H1 (cell line): ENCODE measurements around the gene S100A6. TPM values are rescaled to one million over a fixed set of nuclear protein-coding genes. Genes with fewer than 3 reads are reported as not detected.

Source experiments
- CTCF ChIA-PET: fragments of 300-600 bp; sonication (Branson Sonifier 250); formaldehyde crosslinking; loops from one replicate; lab custom pipeline; 2021; ENCODE audit not compliant: partially characterized antibody; lab: Charles Lee
- POLR2A ChIA-PET: fragments of 300-600 bp; sonication (Branson Sonifier 250); formaldehyde crosslinking; loops from one replicate; lab custom pipeline; 2021; ENCODE audit warnings: inconsistent platforms; ENCODE audit not compliant: partially characterized antibody; lab: Charles Lee
- DNase-seq, 2 experiments: peaks; one replicate each; pipeline versions ENCODE4 v3.0.0 to v3.0.0-alpha.2; 2010 to 2022; ENCODE audit warnings: low spot score in 2 of 2, low read depth in 1 of 2, mixed read lengths in 1 of 2
- FAIRE-seq: peaks from 2 replicates; lab custom pipeline; 2011; peaks lifted over from hg19 to GRCh38; lab: Jason Lieb, UNC
- H2AFZ ChIP-seq: 2 replicates; pipeline ENCODE4 v1.8.1; 2012; ENCODE audit warnings: low read length, inconsistent platforms
- H2AK5ac ChIP-seq: 2 replicates; pipeline ENCODE4 v1.6.1; 2013; ENCODE audit warnings: low read depth, low read length
- H2BK120ac ChIP-seq: replicated peaks from 2 replicates; pipeline ENCODE3; 2013; ENCODE audit warnings: low read depth, low read length, inconsistent platforms
- H2BK12ac ChIP-seq: 2 replicates; pipeline ENCODE4 v1.6.1; 2013; ENCODE audit warnings: low read depth, low read length
- H2BK15ac ChIP-seq: 2 replicates; pipeline ENCODE4 v1.6.1; 2013; ENCODE audit warnings: low read length
- H2BK20ac ChIP-seq: 2 replicates; pipeline ENCODE4 v1.6.1; 2013; ENCODE audit warnings: low read length
- H2BK5ac ChIP-seq: 2 replicates; pipeline ENCODE4 v1.6.1; 2013; ENCODE audit warnings: low read depth, low read length
- H3K14ac ChIP-seq: 2 replicates; pipeline ENCODE4 v1.6.1; 2013; ENCODE audit warnings: inconsistent platforms; ENCODE audit not compliant: insufficient read length
- H3K18ac ChIP-seq: 2 replicates; pipeline ENCODE4 v1.6.1; 2013; ENCODE audit warnings: low read length; ENCODE audit errors: extremely low read depth
- H3K23ac ChIP-seq: 2 replicates; pipeline ENCODE4 v1.6.1; 2013; ENCODE audit warnings: inconsistent platforms; ENCODE audit not compliant: insufficient read length
- H3K23me2 ChIP-seq: 2 replicates; pipeline ENCODE4 v1.6.1; 2013; ENCODE audit warnings: low read depth, low read length
- H3K27ac ChIP-seq: 2 replicates; pipeline ENCODE4 v1.6.1; 2011; ENCODE audit warnings: low read depth, low read length, inconsistent platforms
- H3K27me3 ChIP-seq, 4 experiments: replicated peaks in 1 of 4; 1 replicate in 1 of 4; 2 replicates in 3 of 4; pipeline versions ENCODE4 v1.6.1 to v1.8.1; 2011 to 2013; ENCODE audit warnings: low read length in 3 of 4, mild to moderate bottlenecking in 3 of 4, inconsistent platforms in 2 of 4, mixed read lengths in 2 of 4, moderate library complexity in 1 of 4; ENCODE audit not compliant: control insufficient read depth in 3 of 4, insufficient read depth in 3 of 4; ENCODE audit errors: extremely low read depth in 1 of 4
- H3K36me3 ChIP-seq, 4 experiments: 2 replicates each; pipeline versions ENCODE4 v1.6.1 to v1.8.1; 2011 to 2013; ENCODE audit warnings: mild to moderate bottlenecking in 4 of 4, low read length in 3 of 4, moderate library complexity in 2 of 4, control low read depth in 1 of 4, inconsistent platforms in 1 of 4; ENCODE audit not compliant: insufficient read depth in 4 of 4, control insufficient read depth in 2 of 4
- H3K4ac ChIP-seq: replicated peaks from 2 replicates; pipeline ENCODE3; 2013; ENCODE audit warnings: low read length, low read depth, mixed read lengths, inconsistent platforms; ENCODE audit not compliant: insufficient read length
- H3K4me1 ChIP-seq, 4 experiments: replicated peaks in 1 of 4; 1 replicate in 1 of 4; 2 replicates in 3 of 4; pipeline versions ENCODE4 v1.6.1 to v1.8.1; 2011 to 2013; ENCODE audit warnings: low read length in 3 of 4, inconsistent platforms in 2 of 4, mixed read lengths in 1 of 4; ENCODE audit not compliant: insufficient read depth in 4 of 4, control insufficient read depth in 3 of 4
- H3K4me2 ChIP-seq, 2 experiments: 2 replicates each; pipeline versions ENCODE4 v1.6.1 to v1.8.1; 2011 to 2013; ENCODE audit warnings: low read depth in 2 of 2, low read length in 2 of 2, control low read depth in 1 of 2, inconsistent platforms in 1 of 2, mild to moderate bottlenecking in 1 of 2; ENCODE audit not compliant: insufficient read depth in 1 of 2
- H3K4me3 ChIP-seq, 4 experiments: fragments of 200-600, 300-600 bp in 1 of 4; sonication (generic), shearing (Covaris generic), sonication (Bioruptor Twin) in 1 of 4; 2 replicates each; pipeline versions ENCODE4 v1.5.1 to v1.8.1; 2011 to 2016; ENCODE audit warnings: low read length in 4 of 4, low read depth in 3 of 4, control low read depth in 2 of 4, inconsistent platforms in 2 of 4, mild to moderate bottlenecking in 2 of 4, mixed read lengths in 1 of 4, moderate library complexity in 1 of 4; ENCODE audit not compliant: insufficient read depth in 2 of 4; ENCODE audit errors: extremely low read depth in 1 of 4
- H3K56ac ChIP-seq: replicated peaks from 2 replicates; pipeline ENCODE3; 2013; ENCODE audit warnings: low read depth, mild to moderate bottlenecking, mixed read lengths, low read length, inconsistent platforms; ENCODE audit not compliant: insufficient read length
- H3K79me1 ChIP-seq: 2 replicates; pipeline ENCODE4 v1.6.1; 2013; ENCODE audit warnings: low read depth, low read length, control low read depth
- H3K79me2 ChIP-seq, 2 experiments: 2 replicates each; pipeline versions ENCODE4 v1.6.1 to v1.8.1; 2012 to 2013; ENCODE audit warnings: low read length in 2 of 2, mild to moderate bottlenecking in 2 of 2, inconsistent platforms in 1 of 2; ENCODE audit not compliant: insufficient read depth in 2 of 2, control insufficient read depth in 1 of 2
- H3K9ac ChIP-seq, 4 experiments: replicated peaks in 1 of 4; 1 replicate in 1 of 4; 2 replicates in 3 of 4; pipeline versions ENCODE4 v1.6.1 to v1.8.1; 2011 to 2013; ENCODE audit warnings: low read depth in 3 of 4, low read length in 3 of 4, control low read depth in 2 of 4, mild to moderate bottlenecking in 2 of 4, moderate library complexity in 2 of 4, inconsistent platforms in 1 of 4; ENCODE audit errors: extremely low read depth in 1 of 4
- H3K9me3 ChIP-seq, 2 experiments: 2 replicates each; pipeline versions ENCODE4 v1.6.1 to v1.8.1; 2012 to 2013; ENCODE audit warnings: mild to moderate bottlenecking in 2 of 2, moderate library complexity in 2 of 2, control low read depth in 1 of 2, inconsistent platforms in 1 of 2, low read depth in 1 of 2, low read length in 1 of 2, mixed read lengths in 1 of 2; ENCODE audit not compliant: insufficient read depth in 2 of 2
- H4K20me1 ChIP-seq, 2 experiments: replicated peaks in 1 of 2; 2 replicates each; pipeline versions ENCODE3 to v1.8.1; 2011 to 2013; ENCODE audit warnings: inconsistent platforms in 2 of 2, low read length in 2 of 2, mild to moderate bottlenecking in 1 of 2; ENCODE audit not compliant: insufficient read depth in 2 of 2, control insufficient read depth in 1 of 2
- H4K5ac ChIP-seq: 2 replicates; pipeline ENCODE4 v1.6.1; 2013; ENCODE audit warnings: low read length, low read depth, mixed read lengths, inconsistent platforms; ENCODE audit not compliant: insufficient read length
- H4K8ac ChIP-seq: 2 replicates; pipeline ENCODE4 v1.8.0; 2013; ENCODE audit warnings: mild to moderate bottlenecking, moderate library complexity, low read length, inconsistent platforms; ENCODE audit not compliant: insufficient read depth; ENCODE audit errors: extremely low read depth
- H4K91ac ChIP-seq: replicated peaks from 2 replicates; pipeline ENCODE3; 2013; ENCODE audit warnings: low read length, mixed read lengths, inconsistent platforms; ENCODE audit not compliant: insufficient read length
- KDM1A ChIP-seq: fragments of 200-600, 300-600 bp; sonication (generic); IDR thresholded peaks from 2 replicates; pipeline ENCODE4 v1.7.1; 2016; ENCODE audit warnings: mild to moderate bottlenecking, low read length, borderline replicate concordance
- KDM4A ChIP-seq: IDR thresholded peaks from one replicate; pipeline ENCODE4 v1.7.1; 2012; ENCODE audit warnings: low read depth, mild to moderate bottlenecking, moderate library complexity, low read length, inconsistent platforms; ENCODE audit not compliant: severe bottlenecking
- WGBS, 2 experiments: shearing (Covaris generic) in 1 of 2; methylation state at CpG; one replicate each; pipeline versions ENCODE4 v1.1.6 to v1.1.7; 2013 to 2015; ENCODE audit warnings: low lambda C conversion rate in 2 of 2, mixed read lengths in 2 of 2, inconsistent platforms in 1 of 2, low coverage in 1 of 2, missing lambda C conversion rate in 1 of 2; ENCODE audit not compliant: insufficient replicate concordance in 2 of 2, insufficient coverage in 1 of 2, insufficient read length in 1 of 2; ENCODE audit errors: extremely low coverage in 1 of 2, missing lambda C conversion rate in 1 of 2; 5-methylcytosine and 5-hydroxymethylcytosine counted together
- polyA plus RNA-seq, 7 experiments: library from polyadenylated mRNA; depleted of rRNA in 3 of 7; stranded (reverse) in 5 of 7; unstranded in 2 of 7; fragments of >200 nt in 5 of 7; fragments of 200-250 nt in 2 of 7; gene quantifications; 1 replicate in 5 of 7; 2 replicates in 1 of 7; 4 replicates in 1 of 7; pipeline versions ENCODE4 v1.2.1 to v1.2.3, GENCODE V29; 2011 to 2013; ENCODE audit warnings: missing spikeins in 2 of 7, mixed read lengths in 2 of 7
- total RNA-seq: library from RNA; stranded (reverse); fragmentation: NEBNext Ultra II Directional; extraction: Animal tissue kit (Norgen Biotek cat#: 25700); gene quantifications from 2 replicates; pipeline ENCODE4 v1.2.1, GENCODE V29; 2021
- TF ChIP-seq, protein P1 (sequence below), 3 experiments: IDR thresholded peaks; 1 replicate in 2 of 3; 2 replicates in 1 of 3; pipeline versions ENCODE4 v1.5.1 to v1.6.1; 2011; ENCODE audit warnings: low read length in 3 of 3, mild to moderate bottlenecking in 3 of 3, inconsistent platforms in 2 of 3, low read depth in 1 of 3, moderate library complexity in 1 of 3; ENCODE audit not compliant: insufficient read depth in 1 of 3; ENCODE audit errors: control extremely low read depth in 1 of 3

The S100A6 gene
- total and polyA plus RNA-seq, 2 of the 8 experiments (the other 6 are each of a cell fraction or from before 2014, with no cell fraction given) = 11.1 to 63.0 TPM

DNA sequence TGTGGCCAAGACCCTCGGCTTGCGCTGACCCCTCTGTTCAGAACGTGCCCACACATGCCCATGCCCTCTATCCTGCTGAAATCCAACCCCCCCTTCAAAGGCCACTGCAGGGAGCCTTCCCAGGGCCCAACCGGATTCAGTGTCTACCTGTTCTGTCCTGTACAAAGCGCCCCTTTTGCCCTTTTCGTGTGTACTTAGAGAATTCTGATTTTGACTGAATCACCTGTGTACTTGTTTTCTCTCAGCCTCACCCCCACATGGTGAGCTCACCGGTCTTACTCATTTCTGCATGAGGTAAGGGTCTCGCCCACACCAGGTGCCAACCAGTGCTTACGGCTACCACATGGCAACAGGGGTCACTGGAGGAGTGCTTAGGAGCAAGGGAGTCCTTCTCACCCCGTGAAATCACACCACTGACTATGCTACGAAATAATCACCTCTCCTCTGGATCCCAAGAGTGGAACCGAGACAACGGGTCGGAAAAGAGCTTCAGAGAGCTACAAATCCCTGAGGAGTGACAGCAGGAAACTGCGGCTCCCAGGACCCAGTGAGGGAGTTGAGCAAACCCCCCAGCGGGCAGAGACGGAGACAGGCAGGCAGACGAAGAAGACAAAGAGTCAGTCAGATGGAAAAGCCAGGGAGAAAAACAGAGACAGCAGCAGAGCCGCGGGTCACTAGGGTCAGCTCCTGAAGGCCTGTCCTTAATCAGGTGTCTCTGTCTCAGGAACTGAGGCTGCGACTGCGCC is 32.0 kb upstream of the S100A6 start:
- Histone ChIP-seq H2AK5ac (peak overlapping the region; percentile 99; the same call in 1 of the 2 replicates), H2BK120ac (peak overlapping the region; percentile 94), H2AFZ (peak overlapping the region; percentile 84; the same call in 1 of the 2 replicates), H3K79me2 (no peaks in the 10 kb centered on the region), H2BK12ac (peak overlapping the region; percentile 99), H3K36me3 (no peaks in the 10 kb centered on the region), H3K23ac (no peak overlapping the region), H3K27ac (peak overlapping the region; percentile 9; the same call in 1 of the 2 replicates), H3K9me3 (no peaks in the 10 kb centered on the region), H4K20me1 (no peaks in the 10 kb centered on the region), H2BK20ac (peak overlapping the region; percentile 95), H3K27me3 (0 out of 7 replicates have a peak, but pooled peaks cover 0 to 4% (median 0%) of the 10 kb centered on the region in 4 experiments), H3K23me2 (peaks cover 2% of the 10 kb centered on the region), H4K8ac (0 out of 2 replicates have a peak overlapping the region, but pooled peaks have one; percentile 7), H2BK5ac (peak overlapping the region; percentile 97), H3K14ac (peak overlapping the region; percentile 44), H3K4me1 (peaks cover 11 to 26% (median 20%) of the 10 kb centered on the region in 4 experiments), H3K18ac (peak overlapping the region; percentile 71), H3K9ac (no peak overlapping the region; a peak in 3 of 7 replicates), H3K4ac (peak overlapping the region; percentile 75), H3K79me1 (no peaks in the 10 kb centered on the region), H3K56ac (peak overlapping the region; percentile 73), H2BK15ac (peak overlapping the region; percentile 99), H3K4me2 (peak overlapping the region; percentile 1 to 61), H4K91ac (peak overlapping the region; percentile 98), H3K4me3 (peak overlapping the region in 3 of 4 experiments; percentile 9 to 41 (median 23); a peak in 3 of 8 replicates), H4K5ac (no peak overlapping the region)
- no peak for FAIRE-seq
- POLR2A ChIA-PET = interaction anchor here (0.6 to 2.1 kb wide), 13 partner anchors 10 to 422 kb away, joined by 3 to 16 read pairs (median 4); partner anchors contain the start of genes CHTOP, RPS27, S100A1 and S100A13
- CTCF ChIA-PET = interaction anchor here (0.8 to 7.5 kb wide), 31 partner anchors 10 to 215 kb away, joined by 3 to 224 read pairs (median 7); partner anchors contain the start of genes CHTOP, S100A1, S100A13 and S100A14
- 63% methylated on average over 22 of the region's 22 CpGs; no CpG with 5 or more reads in 1 of the 2 experiments for WGBS, 2 experiments
- no peak for DNase-seq
- TF ChIP-seq, protein P1, sequence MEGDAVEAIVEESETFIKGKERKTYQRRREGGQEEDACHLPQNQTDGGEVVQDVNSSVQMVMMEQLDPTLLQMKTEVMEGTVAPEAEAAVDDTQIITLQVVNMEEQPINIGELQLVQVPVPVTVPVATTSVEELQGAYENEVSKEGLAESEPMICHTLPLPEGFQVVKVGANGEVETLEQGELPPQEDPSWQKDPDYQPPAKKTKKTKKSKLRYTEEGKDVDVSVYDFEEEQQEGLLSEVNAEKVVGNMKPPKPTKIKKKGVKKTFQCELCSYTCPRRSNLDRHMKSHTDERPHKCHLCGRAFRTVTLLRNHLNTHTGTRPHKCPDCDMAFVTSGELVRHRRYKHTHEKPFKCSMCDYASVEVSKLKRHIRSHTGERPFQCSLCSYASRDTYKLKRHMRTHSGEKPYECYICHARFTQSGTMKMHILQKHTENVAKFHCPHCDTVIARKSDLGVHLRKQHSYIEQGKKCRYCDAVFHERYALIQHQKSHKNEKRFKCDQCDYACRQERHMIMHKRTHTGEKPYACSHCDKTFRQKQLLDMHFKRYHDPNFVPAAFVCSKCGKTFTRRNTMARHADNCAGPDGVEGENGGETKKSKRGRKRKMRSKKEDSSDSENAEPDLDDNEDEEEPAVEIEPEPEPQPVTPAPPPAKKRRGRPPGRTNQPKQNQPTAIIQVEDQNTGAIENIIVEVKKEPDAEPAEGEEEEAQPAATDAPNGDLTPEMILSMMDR (IDR thresholded peaks at IDR 0.05; ENCODE audit: control extremely low read depth in 1 of 3, insufficient read depth in 1 of 3, low read depth in 1 of 3, low read length in 3 of 3) = no peak
- no peak for TF ChIP-seq KDM4A
- no peak for TF ChIP-seq KDM1A
